HG03460 (cell line): ENCODE measurements around the gene ACSS2.
A peak's percentile ranks its signal among the peaks of the same experiment; 100 is the strongest.
"Not testable (repeated sequence)": the region's sequence is repeated elsewhere in the genome, so short reads cannot be mapped to it uniquely, and the experiment has no call there.

Experiments used
- ATAC-seq: cut with Tn5 transposase; IDR thresholded peaks from one replicate; pipeline ENCODE4 v1.9.1; 2021; ENCODE audit not compliant: unreplicated experiment

Gene ACSS2

GRCh38 chr20:34873583-34874093 is 2.8 kb upstream of the ACSS2 start:
- no peak for ATAC-seq

DNA sequence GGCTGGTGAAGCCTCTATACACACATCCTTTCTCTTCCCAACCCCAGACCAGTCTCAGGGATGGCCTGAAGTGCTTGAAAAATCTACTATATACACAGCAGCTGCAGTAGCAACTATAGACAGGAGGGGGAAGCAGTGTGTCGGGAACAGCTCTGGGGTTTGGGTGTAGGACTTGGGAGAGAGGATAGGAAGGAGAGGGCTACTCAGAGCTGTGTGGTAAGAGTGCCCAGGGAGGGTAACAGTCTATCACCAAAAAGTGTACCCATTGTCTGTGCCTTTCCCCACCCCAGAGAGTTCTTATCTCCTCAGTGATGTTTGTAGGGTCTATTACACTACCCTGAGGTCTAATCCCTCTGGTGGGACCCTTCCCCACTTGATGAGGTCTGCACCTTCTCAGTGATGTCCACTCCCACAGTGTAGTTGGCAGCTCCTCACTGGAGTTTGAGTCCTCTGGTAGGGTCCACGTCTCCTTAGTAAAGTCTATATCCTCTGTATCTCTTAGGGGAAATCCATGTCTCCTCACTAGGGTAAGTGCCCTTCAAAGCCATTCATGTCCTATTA is 2.2 kb upstream of the ACSS2 start:
- ATAC-seq, result no peak

- ATAC-seq, result peak; percentile 23
Measured at GRCh38 chr20:34875642-34876405, 588 bp upstream of the ACSS2 start.

GRCh38 chr20:34880215-34880850 is 3.9 kb downstream of the ACSS2 start:
- no peak for ATAC-seq

GRCh38 chr20:34880971-34881370 is 4.6 kb downstream of the ACSS2 start:
- ATAC-seq, result not testable (repeated sequence)

- ATAC-seq, result no peak
Measured at GRCh38 chr20:34881689-34882088, 5.3 kb downstream of the ACSS2 start.

DNA sequence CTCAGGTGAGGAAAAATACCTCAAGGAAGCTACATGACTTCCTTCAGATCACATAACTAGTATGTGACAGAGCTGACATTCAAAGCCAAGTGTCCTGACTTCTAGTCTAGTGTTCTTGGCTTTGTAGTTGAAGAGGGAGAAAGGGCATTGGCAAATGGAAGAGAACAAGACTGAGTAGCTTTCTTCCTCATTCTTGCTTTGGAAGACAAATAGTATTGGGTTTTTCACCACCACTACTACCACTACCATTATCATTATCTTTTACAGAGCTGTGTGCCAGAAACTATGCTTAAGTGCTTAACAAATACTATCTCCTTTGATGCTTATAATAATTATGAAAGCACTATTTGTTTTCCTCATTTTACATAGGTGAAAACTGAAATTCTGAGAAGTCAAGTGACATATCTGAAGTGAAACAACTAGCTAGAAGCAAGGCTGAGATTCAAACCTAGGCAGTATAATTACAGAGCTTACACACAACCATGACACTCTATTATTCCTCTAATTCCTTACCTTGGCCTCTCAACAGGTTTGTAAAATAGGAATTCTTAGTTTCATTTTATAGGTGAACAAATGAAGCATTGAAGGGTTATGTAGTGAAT is 6.8 kb downstream of the ACSS2 start:
- ATAC-seq, result no peak

GRCh38 chr20:34883809-34884208 is 7.4 kb downstream of the ACSS2 start:
- ATAC-seq, result no peak

DNA sequence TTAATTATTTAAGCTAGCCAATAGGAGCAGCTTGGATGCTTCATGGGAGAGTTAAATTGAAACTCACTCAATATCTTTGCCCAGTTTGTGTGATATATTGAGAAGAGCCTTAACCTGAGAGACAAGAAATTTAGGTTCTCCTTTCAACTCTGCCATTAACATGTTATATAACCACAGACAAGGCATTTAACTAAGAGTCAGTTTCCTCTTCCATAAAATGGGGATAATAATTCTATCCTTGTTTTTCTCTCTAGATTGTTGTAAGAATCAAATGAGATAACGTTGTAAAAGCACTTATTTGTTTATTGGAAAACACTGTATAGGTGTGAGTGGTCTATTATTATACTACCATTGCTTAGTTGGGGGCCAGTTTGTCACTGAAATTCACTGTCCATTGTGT is 7.8 kb downstream of the ACSS2 start:
- ATAC-seq, result no peak

DNA sequence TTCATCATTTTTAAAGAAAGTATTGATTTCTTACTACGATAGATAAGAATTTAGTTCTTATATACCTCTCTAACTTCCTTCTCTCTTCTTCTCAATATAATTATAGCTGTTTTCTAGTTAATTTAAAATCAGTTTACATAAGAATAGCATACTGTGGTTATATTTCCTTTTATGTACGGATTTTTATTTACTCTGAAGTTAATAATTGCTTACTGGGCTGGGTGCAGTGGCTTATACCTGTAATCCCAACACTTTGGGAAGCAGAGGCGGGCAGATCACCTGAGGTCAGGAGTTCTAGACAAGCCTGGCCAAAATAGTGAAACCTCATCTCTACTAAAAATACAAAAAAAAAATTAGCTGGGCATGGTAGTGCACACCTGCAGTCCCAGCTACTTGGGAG is 9.7 kb downstream of the ACSS2 start:
- no peak for ATAC-seq

DNA sequence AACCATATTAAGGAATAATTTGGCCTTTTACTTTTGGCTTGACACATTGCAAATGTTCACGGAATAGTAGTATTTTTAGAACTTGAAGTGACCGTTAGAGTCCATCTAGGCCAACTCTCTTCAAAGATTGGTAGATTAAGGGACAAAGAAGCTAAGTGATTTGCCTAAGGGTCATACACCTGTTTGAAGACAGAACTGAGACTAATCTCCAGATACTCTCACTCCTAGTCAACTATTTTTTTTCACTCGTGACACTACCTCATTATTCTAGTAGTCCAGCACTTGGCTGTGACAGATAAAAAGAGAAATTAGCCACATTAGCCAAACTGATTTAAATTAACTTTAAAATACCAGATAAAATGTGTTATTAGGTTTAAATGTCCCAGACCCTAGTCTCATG is 10.6 kb downstream of the ACSS2 start:
- ATAC-seq, result no peak

DNA sequence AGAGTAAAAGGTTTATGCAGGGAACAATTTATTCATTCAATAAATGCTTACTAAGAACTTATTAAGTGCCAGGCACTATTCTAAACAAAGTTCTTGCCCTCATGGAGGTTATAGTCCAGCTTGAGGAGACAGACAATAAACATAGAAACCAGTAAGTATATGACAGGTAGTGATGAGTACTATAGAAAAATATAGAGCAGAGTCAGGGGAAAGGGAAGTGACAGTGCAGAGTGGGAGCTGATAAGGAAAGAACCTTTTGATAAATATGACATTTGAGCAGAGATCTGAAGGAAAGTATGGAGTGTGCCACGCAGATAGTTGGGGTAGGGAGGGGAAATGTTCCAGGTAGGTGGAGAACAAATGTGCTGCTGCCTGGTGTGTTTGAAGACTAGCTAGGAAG is 12.1 kb downstream of the ACSS2 start:
- no peak for ATAC-seq

- ATAC-seq, result no peak
Measured at GRCh38 chr20:34891166-34892062, 15.0 kb downstream of the ACSS2 start.

- no peak for ATAC-seq
Measured at GRCh38 chr20:34892671-34893070, 16.3 kb downstream of the ACSS2 start.

DNA sequence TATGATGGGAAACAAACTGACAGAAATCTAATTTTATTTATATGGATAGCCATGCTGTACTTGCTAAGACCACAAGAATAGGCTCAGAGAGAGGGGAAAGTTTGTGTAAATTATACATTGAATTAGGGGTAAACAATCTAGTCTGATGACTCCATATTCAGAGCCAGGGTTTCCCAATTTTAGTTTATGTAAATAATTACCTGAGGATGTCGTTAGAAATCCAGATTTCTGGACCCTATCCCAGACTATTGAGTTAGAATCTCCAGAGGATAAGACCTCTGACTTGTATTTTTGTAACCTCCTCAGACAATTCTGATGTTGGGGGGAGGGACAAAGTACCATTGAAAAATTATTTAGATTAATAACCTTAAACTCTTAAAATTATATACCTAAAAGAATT is 18.3 kb downstream of the ACSS2 start:
- ATAC-seq, result no peak

DNA sequence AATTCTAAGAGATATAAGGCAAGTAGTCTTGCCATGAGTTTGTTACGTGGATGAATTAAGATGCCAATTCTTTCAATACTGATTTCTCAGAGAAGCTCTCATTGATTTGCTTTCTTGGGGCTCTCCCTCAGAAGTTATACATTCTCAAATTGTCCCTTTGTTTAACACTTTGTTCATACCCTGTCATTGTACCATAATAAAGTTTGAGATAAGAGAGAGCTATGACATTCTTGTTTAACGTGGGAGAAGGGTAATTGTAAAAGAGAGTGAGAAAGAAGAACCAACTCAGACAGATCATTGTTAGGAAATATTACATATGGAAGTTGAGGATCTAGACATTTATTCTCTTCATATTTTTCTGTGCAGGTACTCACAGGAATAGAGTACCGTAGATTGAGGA is 19.1 kb downstream of the ACSS2 start:
- ATAC-seq, result no peak

DNA sequence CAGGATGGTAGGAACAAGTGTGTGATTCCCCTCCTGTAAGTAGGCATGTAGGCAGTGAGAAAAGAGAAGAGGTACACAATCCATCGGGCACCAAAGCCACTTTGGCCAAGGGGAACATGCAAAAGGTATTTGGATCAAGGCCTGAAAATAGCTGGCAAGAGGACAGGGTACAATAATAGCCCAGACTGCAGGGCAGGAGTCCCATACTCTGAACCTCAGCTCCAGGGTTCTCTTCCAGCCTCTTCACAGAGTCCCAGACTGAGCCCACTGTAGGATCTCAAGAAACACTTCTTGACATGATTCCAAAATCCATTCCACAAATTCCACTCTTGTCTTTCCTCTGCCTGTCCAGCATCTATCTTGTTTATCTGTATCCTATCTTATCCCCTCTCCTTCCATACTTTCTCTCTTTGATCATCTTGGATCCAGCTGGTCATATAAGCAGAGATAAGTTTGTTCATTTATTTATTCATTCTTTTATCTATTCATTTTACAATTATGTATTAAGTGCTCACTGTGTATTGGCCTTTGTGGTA is 19.7 kb downstream of the ACSS2 start:
- no peak for ATAC-seq

DNA sequence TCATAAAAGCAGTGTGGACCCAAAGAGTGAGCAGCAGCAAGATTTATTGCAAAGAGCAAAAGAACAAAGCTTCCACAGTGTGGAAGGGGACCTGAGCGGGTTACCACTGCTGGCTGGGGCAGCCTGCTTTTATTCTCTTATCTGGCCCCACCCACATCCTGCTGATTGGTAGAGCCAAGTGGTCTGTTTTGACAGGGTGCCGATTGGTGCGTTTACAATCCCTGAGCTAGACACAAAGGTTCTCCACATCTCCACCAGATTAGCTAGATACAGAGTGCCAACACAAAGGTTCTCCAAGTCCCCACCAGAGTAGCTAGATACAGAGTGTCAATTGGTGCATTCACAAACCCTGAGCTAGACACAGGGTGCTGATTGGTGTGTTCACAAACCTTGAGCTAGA is 21.7 kb downstream of the ACSS2 start:
- ATAC-seq, result not testable (repeated sequence)

DNA sequence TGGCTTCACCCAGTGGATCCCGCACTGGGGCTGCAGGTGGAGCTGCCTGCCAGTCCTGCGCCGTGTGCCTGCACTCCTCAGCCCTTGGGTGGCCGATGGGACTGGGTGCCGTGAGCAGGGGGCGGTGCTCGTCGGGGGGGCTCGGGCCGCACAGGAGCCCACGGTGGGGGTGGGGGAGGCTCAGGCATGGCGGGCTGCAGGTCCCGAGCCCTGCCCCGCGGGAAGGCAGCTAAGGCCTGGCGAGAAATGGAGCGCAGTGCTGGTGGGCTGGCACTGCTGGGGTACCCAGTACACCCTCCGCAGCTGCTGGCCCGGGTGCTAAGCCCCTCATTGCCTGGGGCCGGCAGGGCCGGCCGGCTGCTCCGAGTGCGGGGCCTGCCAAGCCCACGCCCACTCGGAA is 22.3 kb downstream of the ACSS2 start:
- ATAC-seq, result not testable (repeated sequence)

DNA sequence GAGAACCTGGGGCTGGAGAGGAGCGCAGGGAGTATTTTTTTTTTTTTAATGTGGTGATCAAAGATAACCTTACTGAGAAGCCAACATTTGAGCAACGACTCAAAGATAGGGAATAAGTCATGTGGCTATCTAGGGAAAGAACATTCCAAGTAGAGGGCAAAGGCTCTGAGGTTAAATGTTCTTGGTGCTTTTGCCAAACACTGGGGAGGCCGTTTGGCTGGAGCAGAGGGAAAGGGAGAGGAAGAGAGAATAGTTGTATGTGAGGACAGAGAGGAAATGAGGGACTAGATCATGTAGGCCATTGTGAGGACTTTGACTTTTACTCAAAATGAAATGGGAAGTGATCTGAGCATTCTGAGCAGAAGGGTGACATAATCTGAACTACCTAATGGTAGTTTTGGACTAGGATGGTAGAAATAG is 27.8 kb downstream of the ACSS2 start:
- no peak for ATAC-seq
